Activated CD4-positive, alpha-beta T cell treated with anti-CD3 and anti-CD28 coated beads for 24 hours (primary cell): Measurements from ENCODE around the gene GRIK4.

Experiments used
- DNase-seq, 2 donors: peaks; one replicate each; pipeline ENCODE4 v3.0.0-alpha.2; 2020; ENCODE audit warnings: low read depth in 2 of 2

GRIK4 gene

GRCh38 chr11:120837696-120838095, 326.1 kb downstream of the GRIK4 start:
- DNase-seq = no peak

DNA sequence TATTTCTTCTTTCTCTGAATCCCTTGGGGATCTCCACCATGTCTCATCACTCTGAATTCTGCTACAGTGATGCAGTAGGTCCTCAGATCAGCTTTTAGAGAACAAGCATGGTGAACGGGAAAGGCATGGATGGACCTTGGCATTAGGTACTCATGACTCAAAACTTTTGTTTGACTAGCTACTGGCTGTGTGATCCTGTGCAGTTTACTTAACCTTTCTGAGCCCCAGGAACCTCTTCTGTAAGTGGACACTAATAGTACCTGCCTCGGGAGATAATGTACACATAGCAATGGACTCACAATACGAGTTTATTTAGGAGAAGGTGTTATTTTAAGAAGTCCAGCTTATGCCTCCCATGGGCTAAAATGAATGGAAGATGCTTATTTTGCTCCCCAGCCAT, 327.7 kb downstream of the GRIK4 start:
- DNase-seq = no peak

DNA sequence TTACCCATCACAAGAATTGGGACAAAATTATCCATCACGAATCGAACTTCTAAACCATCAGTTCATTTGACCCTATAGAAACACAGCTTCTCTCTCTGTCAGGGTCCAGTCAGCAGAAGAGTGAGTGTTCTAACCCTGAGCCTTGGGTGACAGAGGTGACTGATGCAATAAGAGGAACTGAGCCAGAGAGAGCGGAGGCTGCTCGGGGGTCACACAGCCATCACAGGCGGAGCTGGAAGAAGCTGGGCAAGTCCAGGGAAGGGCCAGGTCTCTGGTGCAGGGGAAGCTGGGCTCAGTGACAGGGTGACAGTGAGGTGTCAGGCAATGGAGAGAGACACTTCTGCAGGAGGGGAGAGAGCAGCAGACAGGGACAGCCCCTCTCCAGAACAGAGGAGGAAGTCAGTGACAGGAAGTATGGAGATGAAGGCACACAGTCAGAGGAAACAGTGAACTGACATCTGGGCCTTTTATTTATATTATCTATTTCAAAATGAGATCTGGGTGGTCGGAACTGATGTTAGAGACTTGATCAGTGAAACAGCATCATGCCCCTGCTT, 328.4 kb downstream of the GRIK4 start:
- DNase-seq = no peak

GRCh38 chr11:120840661-120841060, 329.1 kb downstream of the GRIK4 start:
- DNase-seq = no peak

GRCh38 chr11:120841074-120841473, 329.5 kb downstream of the GRIK4 start:
- no peak for DNase-seq

GRCh38 chr11:120842195-120842594, 330.6 kb downstream of the GRIK4 start:
- no peak for DNase-seq

DNA sequence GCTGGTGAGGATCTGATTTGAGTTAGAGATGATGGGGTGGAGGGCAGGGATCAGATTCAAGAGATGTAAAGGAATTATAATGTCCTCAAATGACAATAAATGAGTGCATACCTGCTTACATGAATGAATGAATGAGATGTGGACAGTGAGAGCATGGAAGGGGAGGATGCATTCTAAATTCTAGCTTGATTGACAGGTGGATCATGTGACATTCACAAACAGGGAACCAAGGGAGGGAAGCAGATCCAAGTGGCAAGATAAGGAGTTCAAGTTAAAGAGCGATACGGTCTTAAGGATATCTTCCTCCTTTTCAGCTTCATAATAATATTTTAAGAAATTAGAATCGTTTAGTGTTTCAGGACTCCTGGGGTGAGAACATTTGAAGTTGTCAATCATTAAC, 341.9 kb downstream of the GRIK4 start:
- no peak for DNase-seq

- DNase-seq = no peak
Measured at GRCh38 chr11:120854988-120855387, 343.4 kb downstream of the GRIK4 start.

DNA sequence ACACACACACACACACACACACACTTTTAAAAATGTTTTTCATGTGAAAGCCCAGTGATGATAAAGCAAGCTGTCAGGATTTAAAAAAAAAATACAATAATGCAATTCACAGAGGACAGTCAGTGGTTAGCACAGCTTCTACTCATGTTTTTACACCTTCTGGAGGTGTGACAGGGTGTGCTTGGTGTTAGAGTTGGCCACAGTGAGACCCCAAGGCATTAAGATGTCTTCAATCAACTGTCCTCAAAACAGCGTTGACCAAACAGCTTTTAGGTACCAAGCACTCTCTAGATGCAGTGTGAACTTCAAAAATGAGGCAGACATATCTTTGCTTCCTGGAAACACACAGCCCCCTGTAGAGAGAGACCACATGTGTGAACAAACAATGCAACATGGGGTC, 346.0 kb downstream of the GRIK4 start:
- DNase-seq = no peak

GRCh38 chr11:120858740-120859139, 347.2 kb downstream of the GRIK4 start:
- DNase-seq = no peak

GRCh38 chr11:120859552-120860295, 348.2 kb downstream of the GRIK4 start:
- DNase-seq = no peak

- DNase-seq = no peak
Measured at GRCh38 chr11:120863359-120863758, 351.8 kb downstream of the GRIK4 start.

- no peak for DNase-seq
Measured at GRCh38 chr11:120867024-120867423, 355.5 kb downstream of the GRIK4 start.

DNA sequence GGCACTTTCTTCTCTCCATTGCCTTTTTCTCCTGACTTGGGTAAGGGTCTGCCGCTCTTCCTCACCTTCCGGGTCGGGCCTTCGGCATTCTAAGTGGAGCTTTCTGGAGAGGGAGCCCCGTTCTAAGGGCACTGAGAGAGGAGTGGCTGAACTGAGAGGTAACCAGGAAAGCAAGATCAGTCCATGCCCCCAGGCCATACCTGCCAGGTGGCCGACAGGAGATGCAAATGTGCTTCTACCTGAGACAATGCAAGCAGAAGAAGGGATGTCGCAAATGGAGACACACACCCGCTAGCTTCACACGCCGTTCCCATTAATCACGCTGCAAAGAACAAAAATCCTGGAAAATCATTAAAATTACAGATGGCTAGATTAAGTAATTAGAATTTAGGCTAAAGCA, 356.0 kb downstream of the GRIK4 start:
- no peak for DNase-seq

DNA sequence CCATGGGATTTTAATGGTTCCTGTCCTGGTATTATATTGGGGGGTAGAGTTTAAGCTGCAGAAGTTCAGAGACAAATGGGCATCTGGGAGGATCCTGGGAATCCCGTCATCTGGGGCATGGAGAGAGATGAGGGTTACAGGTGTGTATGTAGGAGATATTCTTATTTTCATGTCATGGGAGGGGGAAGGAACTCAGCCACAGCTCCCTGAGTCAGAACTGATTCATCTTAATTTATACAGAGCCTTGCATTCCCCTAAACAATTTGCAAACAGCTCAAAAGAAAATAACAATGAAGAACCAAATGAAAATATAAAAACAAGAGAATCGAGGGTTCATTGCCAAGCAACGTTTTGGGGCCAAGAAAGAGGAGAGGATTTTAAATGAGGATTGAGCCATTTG, 356.4 kb downstream of the GRIK4 start:
- no peak for DNase-seq

DNA sequence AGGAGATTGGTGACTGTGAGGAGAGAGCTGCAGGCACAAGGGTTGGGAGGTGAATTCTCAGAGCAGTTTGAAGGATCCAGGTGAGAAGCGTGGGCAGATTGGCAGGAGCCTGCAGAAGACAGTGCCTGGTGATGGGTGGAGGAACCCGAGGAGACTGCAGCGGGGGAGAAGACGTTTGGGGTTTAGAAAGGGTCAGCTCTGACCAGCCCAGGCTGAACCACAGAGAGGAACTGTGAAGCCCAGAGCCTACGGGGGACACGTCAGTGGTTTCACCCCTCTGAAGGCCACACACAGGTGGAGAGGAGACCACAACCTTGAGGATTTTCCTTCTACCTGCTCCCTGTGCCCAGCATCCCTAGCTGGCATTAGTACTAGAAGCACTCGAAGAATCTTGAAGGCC, 357.5 kb downstream of the GRIK4 start:
- DNase-seq = no peak

- DNase-seq = no peak
Measured at GRCh38 chr11:120869516-120870011, 358.0 kb downstream of the GRIK4 start.

- no peak for DNase-seq
Measured at GRCh38 chr11:120871194-120871593, 359.6 kb downstream of the GRIK4 start.

DNA sequence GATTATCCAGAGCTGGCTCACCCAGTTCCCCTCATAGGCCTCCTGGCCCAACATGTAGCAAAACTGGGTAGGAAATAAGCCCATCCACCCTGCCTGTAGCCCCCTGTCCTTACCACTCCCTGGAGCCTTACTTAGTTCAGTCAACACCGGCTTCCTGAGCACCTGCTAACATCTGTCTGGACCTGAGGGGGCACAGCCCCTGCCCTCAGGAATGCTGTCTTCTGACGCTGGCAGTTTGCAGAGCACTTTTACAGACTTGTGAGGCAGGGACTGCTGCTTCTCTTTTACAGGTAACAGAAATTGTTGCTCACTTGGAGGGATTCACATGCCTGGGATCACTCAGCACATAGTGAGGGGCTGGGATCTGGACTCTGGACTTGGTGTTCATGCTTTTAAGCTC, 360.4 kb downstream of the GRIK4 start:
- no peak for DNase-seq

- DNase-seq = no peak
Measured at GRCh38 chr11:120873966-120874735, 362.6 kb downstream of the GRIK4 start.

DNA sequence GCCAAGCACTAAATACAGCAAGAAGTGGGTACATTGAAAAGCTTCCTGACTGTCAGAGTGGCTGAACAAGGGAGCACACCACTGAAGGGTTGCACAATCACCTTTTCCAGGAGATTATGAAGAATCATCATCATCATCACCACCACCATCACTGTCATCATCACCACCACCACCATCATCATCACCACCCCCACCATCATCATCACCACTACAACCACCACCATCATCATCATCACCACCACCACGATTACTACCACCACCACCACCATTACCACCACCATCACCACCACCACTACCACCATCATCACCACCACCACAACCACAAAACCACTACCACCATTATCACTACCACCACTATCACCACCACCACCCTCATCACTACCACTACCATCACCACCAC, 364.4 kb downstream of the GRIK4 start:
- no peak for DNase-seq

DNA sequence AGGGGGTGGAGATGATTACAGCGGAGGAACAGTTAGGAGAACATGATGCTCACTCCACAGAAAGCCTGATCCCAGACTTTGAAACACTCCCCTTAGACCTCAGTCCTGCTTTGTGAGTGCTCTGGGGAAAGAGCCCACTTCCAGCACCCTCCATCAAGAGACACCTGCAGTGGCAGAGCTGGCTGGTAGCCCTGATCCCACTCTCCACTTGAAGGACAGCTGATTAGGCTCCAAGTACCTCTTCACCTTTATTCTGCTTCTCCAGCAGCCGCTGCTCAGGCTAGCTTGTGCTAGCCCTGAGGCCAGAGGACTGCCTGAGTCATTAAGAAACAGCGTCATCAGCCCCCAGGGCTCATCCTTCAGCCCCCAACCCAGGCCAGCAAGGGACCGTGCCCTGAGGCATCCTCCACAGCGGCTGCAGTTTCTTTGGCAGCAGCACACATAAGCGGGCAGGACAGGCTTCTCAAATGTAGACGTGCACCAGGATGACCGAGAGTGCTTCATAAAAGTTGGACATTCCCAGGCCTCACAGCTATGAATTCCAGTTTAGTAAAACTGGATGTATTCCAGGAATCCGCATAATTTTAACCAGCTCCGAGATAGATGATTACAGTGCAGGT, 366.3 kb downstream of the GRIK4 start:
- no peak for DNase-seq
